Uterus (tissue), 4 donors: Measurements from ENCODE around the gene CKMT2. TPM values are rescaled to one million over a fixed set of nuclear protein-coding genes. Genes with fewer than 3 reads are reported as not detected.
A peak's percentile ranks its signal among the peaks of the same experiment; 100 is the strongest.

ENCODE experiments used
- DNase-seq, 2 donors: peaks; one replicate each; pipeline ENCODE4 v3.0.0-alpha.2; 2019 to 2020
- H3K27ac ChIP-seq, 2 donors: fragments of 200-600 bp; sonication (generic); 1 replicate in 1 of 2; 2 replicates in 1 of 2; pipeline ENCODE4 v1.5.1; 2016 to 2018
- H3K27me3 ChIP-seq, 2 donors: fragments of 200-600 bp; sonication (generic); one replicate each; pipeline ENCODE4 v1.5.1; 2018 to 2019; ENCODE audit warnings: control low read depth in 1 of 2
- H3K36me3 ChIP-seq, 2 donors: fragments of 200-600 bp; sonication (generic); one replicate each; pipeline ENCODE4 v1.5.1; 2019; ENCODE audit warnings: control low read depth in 1 of 2
- H3K4me1 ChIP-seq, 2 donors: fragments of 200-600 bp; sonication (generic); one replicate each; pipeline ENCODE4 v1.5.1; 2018 to 2019; ENCODE audit warnings: control low read depth in 1 of 2
- H3K4me3 ChIP-seq, 2 donors: fragments of 200-600 bp; sonication (generic); 1 replicate in 1 of 2; 2 replicates in 1 of 2; pipeline ENCODE4 v1.5.1; 2018 to 2019; ENCODE audit warnings: mild to moderate bottlenecking in 1 of 2
- H3K9me3 ChIP-seq, 2 donors: fragments of 200-600 bp; sonication (generic); one replicate each; pipeline ENCODE4 v1.5.1; 2019; ENCODE audit warnings: control low read depth in 1 of 2
- CTCF ChIP-seq, 4 experiments: fragments of 200-600 bp in 2 of 4; fragments of 450-650 bp in 2 of 4; sonication (generic) in 2 of 4; IDR thresholded peaks; one replicate each; pipeline ENCODE4 v1.5.1; 2016 to 2019; ENCODE audit warnings: antibody characterized with exemption in 4 of 4, mild to moderate bottlenecking in 2 of 4, moderate library complexity in 1 of 4
- POLR2A ChIP-seq, 2 donors: fragments of 450-650 bp; IDR thresholded peaks; one replicate each; pipeline ENCODE4 v1.6.1; 2016; ENCODE audit warnings: antibody characterized with exemption in 2 of 2, mild to moderate bottlenecking in 1 of 2, moderate library complexity in 1 of 2
- intact Hi-C: fragments of 100-400 bp; cut with DNase I; formaldehyde crosslinking; loops from one replicate; pipeline ENCODE4 v1.15.1; 2023; ENCODE audit warnings: low total_unique reads
- total RNA-seq, 4 donors: library from RNA; depleted of rRNA in 3 of 4; stranded (reverse); fragments of >200 nt in 3 of 4; gene quantifications; one replicate each; pipeline versions ENCODE4 v1.1.0 to v1.2.4, GENCODE V29; 2014 to 2023
- donor health status: DM: yes; HTN: yes; CAD: no.

The CKMT2 gene
- total RNA-seq, 4 donors from 2014 or later, result 3.5 to 20.5 (median 9.8) TPM

GRCh38 chr5:81189875-81190498, 43.1 kb upstream of the CKMT2 start:
- TF ChIP-seq CTCF (IDR thresholded peaks at IDR 0.05) (no peak), POLR2A (IDR thresholded peaks at IDR 0.05) (no peak)
- intact Hi-C loops, result no loop called here
- no peak for DNase-seq
- Histone ChIP-seq H3K27ac (no peak overlapping the region), H3K27me3 (no peaks in the 10 kb centered on the region), H3K4me1 (no peaks in the 10 kb centered on the region), H3K9me3 (no peaks in the 10 kb centered on the region), H3K36me3 (no peaks in the 10 kb centered on the region), H3K4me3 (no peak overlapping the region)

- intact Hi-C loops, result no loop called here
These were observed 41.3 kb upstream of the CKMT2 start for GRCh38 chr5:81191726-81192372.

GRCh38 chr5:81192373-81192750, 40.8 kb upstream of the CKMT2 start:
- Histone ChIP-seq H3K9me3 (no peaks in the 10 kb centered on the region), H3K27me3 (no peaks in the 10 kb centered on the region), H3K4me1 (no peaks in the 10 kb centered on the region), H3K27ac (no peak overlapping the region), H3K36me3 (no peaks in the 10 kb centered on the region), H3K4me3 (no peak overlapping the region)
- no peak for DNase-seq
- intact Hi-C loops, result no loop called here
- no peak for TF ChIP-seq POLR2A (IDR thresholded peaks at IDR 0.05)
- TF ChIP-seq CTCF (IDR thresholded peaks at IDR 0.05), result no peak

More at GRCh38 chr5:81191726-81192372, 41.3 kb upstream of the CKMT2 start:
- no peak for TF ChIP-seq POLR2A (IDR thresholded peaks at IDR 0.05)
- TF ChIP-seq CTCF (IDR thresholded peaks at IDR 0.05), result no peak
- Histone ChIP-seq H3K4me1 (no peaks in the 10 kb centered on the region), H3K27ac (no peak overlapping the region), H3K27me3 (no peaks in the 10 kb centered on the region), H3K4me3 (no peak overlapping the region), H3K36me3 (no peaks in the 10 kb centered on the region), H3K9me3 (no peaks in the 10 kb centered on the region)
- DNase-seq, result no peak

GRCh38 chr5:81194633-81195334, 38.3 kb upstream of the CKMT2 start:
- H3K36me3 ChIP-seq, result no peaks in the 10 kb centered on the region
- peak; percentile 72 to 85 for DNase-seq
- peak; percentile 74 to 94 (median 78) for TF ChIP-seq CTCF (IDR thresholded peaks at IDR 0.05)
- TF ChIP-seq POLR2A (IDR thresholded peaks at IDR 0.05), result no peak
- H3K4me3 ChIP-seq, result no peak overlapping the region
- no peaks in the 10 kb centered on the region for H3K27me3 ChIP-seq
- intact Hi-C loops, result no loop called here
- H3K27ac ChIP-seq, result no peak overlapping the region
- no peaks in the 10 kb centered on the region for H3K9me3 ChIP-seq
- H3K4me1 ChIP-seq, result no peaks in the 10 kb centered on the region

GRCh38 chr5:81195335-81195929, 37.7 kb upstream of the CKMT2 start:
- H3K9me3 ChIP-seq, result no peaks in the 10 kb centered on the region
- intact Hi-C loops, result no loop called here
- no peak for TF ChIP-seq CTCF (IDR thresholded peaks at IDR 0.05)
- no peak for TF ChIP-seq POLR2A (IDR thresholded peaks at IDR 0.05)

More at GRCh38 chr5:81195335-81195929, 37.7 kb upstream of the CKMT2 start:
- H3K36me3 ChIP-seq, result no peaks in the 10 kb centered on the region
- H3K4me1 ChIP-seq, result no peaks in the 10 kb centered on the region
- H3K27me3 ChIP-seq, result no peaks in the 10 kb centered on the region
- no peak overlapping the region for H3K27ac ChIP-seq
- no peak for DNase-seq
- H3K4me3 ChIP-seq, result no peak overlapping the region
